SK-N-SH (cell line): ENCODE results near the gene FAM169A. TPM values are rescaled to one million over a fixed set of nuclear protein-coding genes. Genes with fewer than 3 reads are reported as not detected.
"Not testable (repeated sequence)": the region's sequence is repeated elsewhere in the genome, so short reads cannot be mapped to it uniquely, and the experiment has no call there.

Experiments used
- CTCF ChIA-PET: fragments of 300-600, 350-600 bp; formaldehyde crosslinking; extraction: SDS; loops from one replicate; lab custom pipeline; 2021; lab: Yijun Ruan, JAX
- POLR2A ChIA-PET: fragments of 350-600 bp; sonication (Branson Sonifier 250); formaldehyde crosslinking; extraction: SDS; loops from one replicate; lab custom pipeline; 2020; ENCODE audit warnings: antibody characterized with exemption, inconsistent platforms; lab: Yijun Ruan, JAX
- DNase-seq: peaks from one replicate; pipeline ENCODE4 v3.0.0; 2012
- H2AFZ ChIP-seq: fragments of 200-600 bp; sonication (generic); 2 replicates; pipeline ENCODE4 v1.8.1; 2016; ENCODE audit warnings: antibody characterized with exemption, mild to moderate bottlenecking, low read depth
- H3F3A ChIP-seq: fragments of 200-600 bp; sonication (generic); replicated peaks from 2 replicates; pipeline ENCODE3; 2016; ENCODE audit warnings: antibody characterized with exemption, mild to moderate bottlenecking; ENCODE audit not compliant: insufficient read depth
- H3K27ac ChIP-seq, 2 experiments: fragments of 200-500 bp in 1 of 2; fragments of 200-600 bp in 1 of 2; sonication (Bioruptor generic) in 1 of 2; sonication (generic), shearing (Covaris generic) in 1 of 2; 2 replicates each; pipeline versions ENCODE4 v1.5.1 to v1.6.1; 2014 to 2016; ENCODE audit warnings: low read depth in 2 of 2, inconsistent platforms in 1 of 2, low read length in 1 of 2, mild to moderate bottlenecking in 1 of 2, mixed read lengths in 1 of 2
- H3K27me3 ChIP-seq: fragments of 200-600 bp; sonication (generic), shearing (Covaris generic); 2 replicates; pipeline ENCODE4 v1.6.1; 2016; ENCODE audit warnings: mixed run types; ENCODE audit not compliant: insufficient read depth
- H3K36me3 ChIP-seq, 2 experiments: fragments of 200-500 bp in 1 of 2; fragments of 200-600 bp in 1 of 2; sonication (Bioruptor generic) in 1 of 2; sonication (generic) in 1 of 2; replicated peaks in 1 of 2; 2 replicates each; pipeline versions ENCODE3 to v1.5.1; 2014 to 2016; ENCODE audit warnings: low read length in 1 of 2, mild to moderate bottlenecking in 1 of 2; ENCODE audit not compliant: insufficient read depth in 2 of 2, control insufficient read depth in 1 of 2
- H3K4me1 ChIP-seq, 2 experiments: fragments of 200-500 bp in 1 of 2; fragments of 200-600 bp in 1 of 2; sonication (Bioruptor generic) in 1 of 2; sonication (generic), shearing (Covaris generic) in 1 of 2; 2 replicates each; pipeline versions ENCODE4 v1.5.1 to v1.6.1; 2014 to 2016; ENCODE audit warnings: low read depth in 1 of 2, low read length in 1 of 2, mixed run types in 1 of 2; ENCODE audit not compliant: insufficient read depth in 2 of 2, control insufficient read depth in 1 of 2
- H3K4me2 ChIP-seq: fragments of 200-600 bp; sonication (generic), shearing (Covaris generic); 2 replicates; pipeline ENCODE4 v1.6.1; 2017; ENCODE audit warnings: mixed run types
- H3K4me3 ChIP-seq, 2 experiments: fragments of 200-500 bp in 1 of 2; fragments of 200-600 bp in 1 of 2; sonication (Bioruptor generic) in 1 of 2; sonication (generic), shearing (Covaris generic) in 1 of 2; 2 replicates each; pipeline versions ENCODE4 v1.5.1 to v1.8.1; 2014 to 2016; ENCODE audit warnings: low read depth in 2 of 2, inconsistent platforms in 1 of 2, low read length in 1 of 2, mild to moderate bottlenecking in 1 of 2, mixed read lengths in 1 of 2, moderate library complexity in 1 of 2
- H3K79me2 ChIP-seq: fragments of 200-600 bp; sonication (generic); 2 replicates; pipeline ENCODE4 v1.8.1; 2017; ENCODE audit warnings: mild to moderate bottlenecking; ENCODE audit not compliant: insufficient read depth
- H3K9ac ChIP-seq: fragments of 200-600 bp; sonication (generic); 2 replicates; pipeline ENCODE4 v1.6.1; 2017; ENCODE audit warnings: mixed run types
- H3K9me2 ChIP-seq: fragments of 200-600 bp; sonication (generic); 2 replicates; pipeline ENCODE4 v1.6.1; 2017; ENCODE audit warnings: mixed run types
- H3K9me3 ChIP-seq: fragments of 200-600 bp; sonication (generic); 2 replicates; pipeline ENCODE4 v1.6.1; 2017; ENCODE audit warnings: mixed run types, mild to moderate bottlenecking, moderate library complexity
- H4K20me1 ChIP-seq: fragments of 200-600 bp; sonication (generic); 2 replicates; pipeline ENCODE4 v1.6.1; 2017; ENCODE audit warnings: mild to moderate bottlenecking, mixed run types; ENCODE audit not compliant: insufficient read depth
- ELF1 ChIP-seq: IDR thresholded peaks from 2 replicates; pipeline ENCODE4 v1.4.0; 2012
- EP300 ChIP-seq, 2 experiments: IDR thresholded peaks; 2 replicates each; pipeline versions ENCODE4 v1.4.0 to v1.6.1; 2012; ENCODE audit warnings: borderline replicate concordance in 1 of 2, low read depth in 1 of 2, low read length in 1 of 2
- EZH2phosphoT487 ChIP-seq: fragments of 200-600 bp; sonication (generic); IDR thresholded peaks from 2 replicates; pipeline ENCODE4 v1.6.1; 2017; ENCODE audit warnings: low read depth, mixed run types, mild to moderate bottlenecking, antibody characterized with exemption, moderate library complexity, borderline replicate concordance
- GABPA ChIP-seq: IDR thresholded peaks from 2 replicates; pipeline ENCODE4 v1.4.0; 2012; ENCODE audit warnings: low read depth, mild to moderate bottlenecking
- RAD21 ChIP-seq: IDR thresholded peaks from 2 replicates; pipeline ENCODE4 v1.6.1; 2012; ENCODE audit warnings: mild to moderate bottlenecking, low read length
- RFX5 ChIP-seq: IDR thresholded peaks from 2 replicates; pipeline ENCODE4 v1.6.1; 2012; ENCODE audit warnings: mild to moderate bottlenecking, improper control_type of control experiment, low read length
- RXRA ChIP-seq: IDR thresholded peaks from 2 replicates; pipeline ENCODE4 v1.4.0; 2012; ENCODE audit warnings: low read depth, mild to moderate bottlenecking, borderline replicate concordance
- SMC3 ChIP-seq: IDR thresholded peaks from 2 replicates; pipeline ENCODE4 v1.6.1; 2012; ENCODE audit warnings: low read depth, low read length, improper control_type of control experiment
- TCF12 ChIP-seq: IDR thresholded peaks from 2 replicates; pipeline ENCODE4 v1.4.0; 2012
- WGBS: methylation state at CpG from one replicate; pipeline ENCODE4 v1.1.6; 2017; ENCODE audit warnings: low lambda C conversion rate; 5-methylcytosine and 5-hydroxymethylcytosine counted together
- polyA plus RNA-seq, 3 experiments: library from polyadenylated mRNA; depleted of rRNA; stranded (reverse); fragments of >200 nt; gene quantifications; 2 replicates each; pipeline ENCODE4 v1.2.3, GENCODE V29; 2012
- TF ChIP-seq, protein P1 (sequence below): fragments of 200-600 bp; sonication (generic); IDR thresholded peaks from 2 replicates; pipeline ENCODE4 v1.6.1; 2017; ENCODE audit warnings: antibody characterized with exemption, mild to moderate bottlenecking, moderate library complexity
- TF ChIP-seq, protein P2 (sequence below): fragments of 150-350 bp; IDR thresholded peaks from 2 replicates; pipeline ENCODE4 v1.6.1; 2016; ENCODE audit warnings: mild to moderate bottlenecking, low read depth, low read length
- TF ChIP-seq, protein P3 (sequence below): IDR thresholded peaks from 2 replicates; pipeline ENCODE4 v1.6.1; 2012; ENCODE audit warnings: mild to moderate bottlenecking, low read depth, low read length, moderate library complexity

Gene FAM169A
- polyA plus RNA-seq, 1 of the 3 experiments (the other 2 are of a cell fraction) = 2.6 TPM

DNA sequence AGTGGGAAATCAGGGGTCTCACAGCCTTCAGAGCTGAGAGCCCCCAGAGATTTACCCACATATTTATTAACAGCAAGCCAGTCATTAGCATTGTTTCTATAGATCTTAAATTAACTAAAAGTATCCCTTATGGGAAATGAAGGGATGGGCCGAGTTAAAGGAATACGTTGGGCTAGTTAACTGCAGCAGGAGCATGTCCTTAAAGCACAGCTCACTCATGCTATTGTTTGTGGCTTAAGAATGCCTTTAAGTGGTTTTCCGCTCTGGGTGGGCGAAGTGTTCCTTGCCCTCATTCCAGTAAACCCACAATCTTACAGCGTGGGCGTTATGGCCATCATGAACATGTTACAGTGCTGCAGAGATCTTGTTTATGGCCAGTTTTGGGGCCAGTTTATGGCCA, 42.0 kb upstream of the FAM169A start:
- H3K9me3 ChIP-seq, H3K36me3 ChIP-seq, H3K9ac ChIP-seq, H3K9me2 ChIP-seq, H4K20me1 ChIP-seq, H3K4me2 ChIP-seq, DNase-seq, H3K4me1 ChIP-seq, H3K27me3 ChIP-seq, H3K4me3 ChIP-seq, H3F3A ChIP-seq, H2AFZ ChIP-seq, POLR2A ChIA-PET, H3K79me2 ChIP-seq, H3K27ac ChIP-seq: not testable (repeated sequence)
- 37% methylated on average over 6 of the region's 6 CpGs for WGBS
- CTCF ChIA-PET = interaction anchor here (1.2 kb wide), 1 partner anchor 11 kb away, joined by 3 read pairs; no protein-coding TSS in a partner anchor

DNA sequence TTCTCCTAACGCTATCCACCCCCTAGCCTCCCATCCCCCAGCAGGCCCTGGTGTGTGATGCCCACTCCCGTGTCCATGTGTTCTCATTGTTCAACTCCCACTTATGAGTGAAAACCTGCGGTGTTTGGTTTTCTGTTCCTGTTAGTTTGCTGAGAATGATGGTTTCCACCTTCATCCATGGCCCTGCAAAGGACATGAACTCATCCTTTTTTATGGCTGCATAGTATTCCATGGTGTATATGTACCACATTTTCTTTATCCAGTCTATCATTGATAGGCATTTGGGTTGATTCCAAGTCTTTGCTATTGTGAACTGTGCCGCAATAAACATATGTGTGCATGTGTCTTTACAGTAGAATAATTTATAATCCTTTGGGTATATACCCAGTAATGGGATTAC, 38.5 kb upstream of the FAM169A start:
- CTCF ChIA-PET, POLR2A ChIA-PET: not testable (repeated sequence)
- WGBS = 55% methylated on average over 4 of the region's 4 CpGs

DNA sequence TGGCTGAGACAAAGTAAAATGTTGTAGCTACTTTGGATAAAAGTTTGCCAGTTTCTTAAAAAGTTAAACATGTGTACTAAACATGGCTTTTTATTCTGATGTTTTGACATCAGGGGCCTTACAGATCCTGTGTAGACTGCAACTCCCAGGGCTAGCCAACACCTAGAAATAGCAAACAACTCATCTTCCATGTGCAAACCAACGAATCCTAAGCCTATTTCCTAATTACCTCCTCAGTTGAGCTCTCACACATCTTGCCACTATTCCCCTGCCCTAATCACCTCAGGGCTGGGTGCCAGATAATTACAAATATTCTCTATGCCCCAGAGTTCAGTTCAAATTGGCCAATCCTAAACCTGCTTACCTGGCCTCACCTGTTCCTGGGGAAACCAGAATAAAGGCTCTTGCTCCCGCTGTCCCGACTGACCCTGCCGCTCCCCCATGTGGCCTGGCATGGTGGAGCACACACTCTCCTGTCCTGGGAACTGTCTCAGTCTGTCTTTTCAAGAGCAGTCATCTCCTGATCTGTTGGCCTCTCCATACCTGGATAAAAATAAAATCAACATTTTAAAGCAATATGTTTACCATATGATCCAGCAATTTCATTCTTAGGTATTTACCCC, 37.1 kb upstream of the FAM169A start:
- Histone ChIP-seq H3F3A (no peaks in the 10 kb centered on the region), H3K27ac (no peak overlapping the region), H3K9ac (no peak overlapping the region), H3K4me1 (no peaks in the 10 kb centered on the region), H3K9me3 (no peaks in the 10 kb centered on the region), H3K27me3 (no peaks in the 10 kb centered on the region), H4K20me1 (no peaks in the 10 kb centered on the region), H3K36me3 (no peaks in the 10 kb centered on the region), H2AFZ (no peak overlapping the region), H3K4me2 (no peak overlapping the region), H3K79me2 (no peaks in the 10 kb centered on the region), H3K4me3 (no peak overlapping the region; a peak in 1 of 4 replicates), H3K9me2 (no peaks in the 10 kb centered on the region)
- 52% methylated on average over 4 of the region's 4 CpGs for whole genome bisulfite sequencing
- CTCF ChIA-PET = no interaction called here
- TF ChIP-seq EP300 (IDR thresholded peaks at IDR 0.05; ENCODE audit: borderline replicate concordance in 1 of 2, low read depth in 1 of 2, low read length in 1 of 2) (no peak), RAD21 (peak; percentile 53), TCF12 (no peak), SMC3 (peak; percentile 23), RXRA (no peak), GABPA (no peak), EZH2phosphoT487 (no peak), ELF1 (no peak), RFX5 (peak; percentile 80)
- TF ChIP-seq, protein P1, sequence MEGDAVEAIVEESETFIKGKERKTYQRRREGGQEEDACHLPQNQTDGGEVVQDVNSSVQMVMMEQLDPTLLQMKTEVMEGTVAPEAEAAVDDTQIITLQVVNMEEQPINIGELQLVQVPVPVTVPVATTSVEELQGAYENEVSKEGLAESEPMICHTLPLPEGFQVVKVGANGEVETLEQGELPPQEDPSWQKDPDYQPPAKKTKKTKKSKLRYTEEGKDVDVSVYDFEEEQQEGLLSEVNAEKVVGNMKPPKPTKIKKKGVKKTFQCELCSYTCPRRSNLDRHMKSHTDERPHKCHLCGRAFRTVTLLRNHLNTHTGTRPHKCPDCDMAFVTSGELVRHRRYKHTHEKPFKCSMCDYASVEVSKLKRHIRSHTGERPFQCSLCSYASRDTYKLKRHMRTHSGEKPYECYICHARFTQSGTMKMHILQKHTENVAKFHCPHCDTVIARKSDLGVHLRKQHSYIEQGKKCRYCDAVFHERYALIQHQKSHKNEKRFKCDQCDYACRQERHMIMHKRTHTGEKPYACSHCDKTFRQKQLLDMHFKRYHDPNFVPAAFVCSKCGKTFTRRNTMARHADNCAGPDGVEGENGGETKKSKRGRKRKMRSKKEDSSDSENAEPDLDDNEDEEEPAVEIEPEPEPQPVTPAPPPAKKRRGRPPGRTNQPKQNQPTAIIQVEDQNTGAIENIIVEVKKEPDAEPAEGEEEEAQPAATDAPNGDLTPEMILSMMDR = peak; percentile 43
- TF ChIP-seq, protein P2, sequence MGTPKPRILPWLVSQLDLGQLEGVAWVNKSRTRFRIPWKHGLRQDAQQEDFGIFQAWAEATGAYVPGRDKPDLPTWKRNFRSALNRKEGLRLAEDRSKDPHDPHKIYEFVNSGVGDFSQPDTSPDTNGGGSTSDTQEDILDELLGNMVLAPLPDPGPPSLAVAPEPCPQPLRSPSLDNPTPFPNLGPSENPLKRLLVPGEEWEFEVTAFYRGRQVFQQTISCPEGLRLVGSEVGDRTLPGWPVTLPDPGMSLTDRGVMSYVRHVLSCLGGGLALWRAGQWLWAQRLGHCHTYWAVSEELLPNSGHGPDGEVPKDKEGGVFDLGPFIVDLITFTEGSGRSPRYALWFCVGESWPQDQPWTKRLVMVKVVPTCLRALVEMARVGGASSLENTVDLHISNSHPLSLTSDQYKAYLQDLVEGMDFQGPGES = no peak
- TF ChIP-seq, protein P3, sequence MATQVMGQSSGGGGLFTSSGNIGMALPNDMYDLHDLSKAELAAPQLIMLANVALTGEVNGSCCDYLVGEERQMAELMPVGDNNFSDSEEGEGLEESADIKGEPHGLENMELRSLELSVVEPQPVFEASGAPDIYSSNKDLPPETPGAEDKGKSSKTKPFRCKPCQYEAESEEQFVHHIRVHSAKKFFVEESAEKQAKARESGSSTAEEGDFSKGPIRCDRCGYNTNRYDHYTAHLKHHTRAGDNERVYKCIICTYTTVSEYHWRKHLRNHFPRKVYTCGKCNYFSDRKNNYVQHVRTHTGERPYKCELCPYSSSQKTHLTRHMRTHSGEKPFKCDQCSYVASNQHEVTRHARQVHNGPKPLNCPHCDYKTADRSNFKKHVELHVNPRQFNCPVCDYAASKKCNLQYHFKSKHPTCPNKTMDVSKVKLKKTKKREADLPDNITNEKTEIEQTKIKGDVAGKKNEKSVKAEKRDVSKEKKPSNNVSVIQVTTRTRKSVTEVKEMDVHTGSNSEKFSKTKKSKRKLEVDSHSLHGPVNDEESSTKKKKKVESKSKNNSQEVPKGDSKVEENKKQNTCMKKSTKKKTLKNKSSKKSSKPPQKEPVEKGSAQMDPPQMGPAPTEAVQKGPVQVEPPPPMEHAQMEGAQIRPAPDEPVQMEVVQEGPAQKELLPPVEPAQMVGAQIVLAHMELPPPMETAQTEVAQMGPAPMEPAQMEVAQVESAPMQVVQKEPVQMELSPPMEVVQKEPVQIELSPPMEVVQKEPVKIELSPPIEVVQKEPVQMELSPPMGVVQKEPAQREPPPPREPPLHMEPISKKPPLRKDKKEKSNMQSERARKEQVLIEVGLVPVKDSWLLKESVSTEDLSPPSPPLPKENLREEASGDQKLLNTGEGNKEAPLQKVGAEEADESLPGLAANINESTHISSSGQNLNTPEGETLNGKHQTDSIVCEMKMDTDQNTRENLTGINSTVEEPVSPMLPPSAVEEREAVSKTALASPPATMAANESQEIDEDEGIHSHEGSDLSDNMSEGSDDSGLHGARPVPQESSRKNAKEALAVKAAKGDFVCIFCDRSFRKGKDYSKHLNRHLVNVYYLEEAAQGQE = no peak
- DNase-seq = peak; percentile 30
- POLR2A ChIA-PET = no interaction called here

More for the DNA sequence above, 38.5 kb upstream of the FAM169A start:
- H3K9me2 ChIP-seq, H2AFZ ChIP-seq, H3K9me3 ChIP-seq, H4K20me1 ChIP-seq, H3K79me2 ChIP-seq, H3K27me3 ChIP-seq, H3K4me3 ChIP-seq, H3F3A ChIP-seq, H3K4me2 ChIP-seq, H3K4me1 ChIP-seq, DNase-seq, H3K9ac ChIP-seq, H3K36me3 ChIP-seq, H3K27ac ChIP-seq: not testable (repeated sequence)
